GM12892 (cell line): ENCODE results near the gene RPL5.

Experiments
- DNase-seq: peaks from one replicate; pipeline ENCODE4 v3.0.0; 2011; ENCODE audit not compliant: insufficient read length
- FAIRE-seq: peaks from 2 replicates; lab custom pipeline; 2011; peaks lifted over from hg19 to GRCh38; lab: Jason Lieb, UNC
- POLR2A ChIP-seq: IDR thresholded peaks from 2 replicates; pipeline ENCODE4 v1.6.1; 2011; ENCODE audit warnings: low read depth, low read length, control low read depth
- POLR2AphosphoS5 ChIP-seq: IDR thresholded peaks from 2 replicates; pipeline ENCODE4 v1.6.1; 2011; ENCODE audit warnings: low read depth, low read length, control low read depth
- TAF1 ChIP-seq: IDR thresholded peaks from 2 replicates; pipeline ENCODE4 v1.6.1; 2011; ENCODE audit warnings: low read depth, mild to moderate bottlenecking, control low read depth, low read length, borderline replicate concordance

Gene RPL5

DNA sequence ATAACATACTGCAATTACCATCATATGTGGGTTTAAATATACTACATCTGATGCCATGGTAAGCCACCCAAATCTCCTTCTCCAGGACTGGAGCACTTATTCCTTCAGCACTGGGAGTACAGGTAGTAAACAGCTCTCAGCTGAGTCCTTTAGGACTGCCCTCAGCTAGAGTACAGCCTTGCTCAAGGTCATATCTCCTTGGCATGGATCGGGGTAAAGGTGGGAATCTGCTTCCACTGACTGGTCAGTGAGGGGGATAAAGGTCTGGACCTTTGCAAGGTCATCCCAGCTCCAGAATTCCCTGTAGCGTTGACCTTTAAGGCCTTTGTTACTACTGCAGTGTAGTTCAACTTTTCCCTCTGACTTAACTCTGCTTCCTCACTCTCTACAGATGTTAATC is 38.8 kb downstream of the RPL5 start:
- no peak for TF ChIP-seq TAF1
- no peak for TF ChIP-seq POLR2A
- no peak for TF ChIP-seq POLR2AphosphoS5
- DNase-seq (no peak), FAIRE-seq (no peak)

DNA sequence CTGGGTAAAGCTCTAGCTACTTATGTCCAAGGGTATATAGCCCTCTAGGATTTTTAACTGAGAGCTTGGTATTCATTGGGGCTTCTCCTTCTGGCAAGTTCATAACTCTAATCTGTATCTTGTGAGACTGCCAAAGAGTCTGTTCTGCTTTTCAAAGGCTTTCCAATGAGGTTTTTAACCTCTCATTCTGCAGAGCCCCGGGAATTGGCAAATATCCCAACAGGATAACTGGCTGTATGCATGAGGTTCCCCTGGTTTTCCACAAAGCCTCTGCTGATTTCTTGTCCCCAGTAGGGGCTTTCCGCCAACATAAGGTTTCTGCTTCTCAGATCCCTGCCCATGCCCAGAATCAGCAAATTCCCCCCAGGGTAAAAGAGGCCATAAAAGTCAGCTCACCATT is 40.9 kb downstream of the RPL5 start:
- TF ChIP-seq POLR2AphosphoS5 (no peak), POLR2A (no peak), TAF1 (no peak)
- DNase-seq (no peak), FAIRE-seq (no peak)

DNA sequence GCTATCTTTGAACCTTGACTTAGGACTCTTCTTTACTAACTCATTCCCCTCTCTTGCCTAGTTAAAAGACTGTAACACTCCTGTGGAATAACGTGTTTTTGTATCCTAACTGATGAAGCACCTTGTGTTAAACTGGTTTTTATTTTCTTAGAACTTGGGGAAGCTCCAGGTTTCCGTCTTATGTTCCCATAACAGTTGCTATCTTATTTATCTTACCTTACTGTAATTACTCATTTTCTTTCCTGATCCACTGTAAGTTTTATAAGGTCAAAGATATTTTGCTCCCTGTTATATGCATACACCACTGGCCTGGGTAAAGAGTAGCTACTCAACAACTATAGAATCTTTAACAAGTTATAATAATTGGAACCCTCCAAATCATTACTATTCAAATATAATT is 43.1 kb downstream of the RPL5 start:
- no peak for TF ChIP-seq POLR2A
- no peak for TF ChIP-seq TAF1
- TF ChIP-seq POLR2AphosphoS5 = no peak
- FAIRE-seq (no peak), DNase-seq (no peak)

DNA sequence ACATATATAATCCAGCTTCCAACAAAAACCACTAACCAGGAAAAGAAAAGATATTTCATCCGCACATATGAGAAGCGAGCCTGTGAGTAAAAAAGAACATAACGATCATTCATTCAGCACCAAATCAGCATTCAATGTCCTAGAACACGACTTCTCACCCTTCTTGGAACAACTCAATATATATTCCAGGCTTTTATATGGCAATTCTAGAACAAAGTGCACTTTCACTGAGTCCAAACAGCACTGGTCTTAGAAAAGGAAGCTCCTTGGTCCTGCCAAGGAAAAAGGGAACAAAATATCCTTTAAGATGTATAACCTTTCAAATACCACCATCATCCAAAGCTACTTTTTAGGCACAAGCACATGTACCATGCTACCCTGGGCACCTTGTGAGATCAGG is 44.5 kb downstream of the RPL5 start:
- TF ChIP-seq POLR2A (no peak), TAF1 (no peak), POLR2AphosphoS5 (no peak)
- no peak for FAIRE-seq

DNA sequence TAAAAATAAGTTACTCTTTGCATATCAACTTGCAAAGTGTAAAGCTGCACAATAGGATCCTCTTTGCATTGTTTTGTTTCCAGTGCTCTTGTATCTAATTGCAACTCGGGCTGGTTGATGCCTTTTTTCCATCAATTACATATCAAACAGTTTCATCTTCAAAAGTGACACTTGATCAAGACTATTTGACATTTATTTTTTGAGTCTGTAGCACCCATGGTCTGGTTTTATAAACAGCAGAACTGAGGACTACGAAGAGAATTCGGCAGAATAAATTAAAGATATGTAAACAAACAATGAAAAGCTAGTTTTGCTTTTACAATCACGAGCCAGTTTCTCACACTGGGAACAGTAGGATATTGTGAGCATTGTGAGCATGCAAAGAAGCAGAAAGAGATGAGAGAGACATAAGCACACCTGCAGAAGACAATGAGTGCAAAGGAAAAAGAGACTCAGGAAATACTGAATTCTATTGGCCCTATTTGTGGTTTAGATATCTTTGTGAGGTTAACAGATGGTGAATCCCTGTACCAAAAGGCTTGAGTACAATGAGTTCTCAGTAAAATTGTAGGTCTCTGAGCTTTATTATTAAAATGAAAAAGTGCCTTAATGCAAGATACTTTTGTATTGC is 45.4 kb downstream of the RPL5 start:
- TF ChIP-seq POLR2A (no peak), POLR2AphosphoS5 (no peak), TAF1 (no peak)
- DNase-seq (no peak), FAIRE-seq (peak; percentile 57)

More for the DNA sequence above, 44.5 kb downstream of the RPL5 start:
- DNase-seq = no peak

DNA sequence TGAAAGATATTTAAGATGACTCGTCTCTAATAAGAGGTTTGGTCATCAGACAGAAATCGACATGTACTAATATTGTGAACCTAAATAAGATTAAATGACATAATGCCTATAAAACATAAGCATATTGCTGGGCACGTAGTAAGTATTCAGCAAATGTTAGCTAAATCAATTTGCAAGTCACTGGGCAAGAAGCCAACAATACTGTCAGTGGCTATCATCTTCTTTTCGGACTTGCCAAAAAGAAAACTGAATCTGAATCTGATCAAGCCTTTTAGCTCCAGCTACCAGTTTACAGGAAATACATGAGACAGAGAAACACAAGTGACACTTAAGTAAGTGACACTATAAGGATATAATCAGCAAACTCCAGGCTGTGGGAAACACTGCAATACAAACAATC is 46.0 kb downstream of the RPL5 start:
- DNase-seq (no peak), FAIRE-seq (no peak)
- TF ChIP-seq POLR2AphosphoS5 = no peak
- no peak for TF ChIP-seq POLR2A
- TF ChIP-seq TAF1 = no peak

DNA sequence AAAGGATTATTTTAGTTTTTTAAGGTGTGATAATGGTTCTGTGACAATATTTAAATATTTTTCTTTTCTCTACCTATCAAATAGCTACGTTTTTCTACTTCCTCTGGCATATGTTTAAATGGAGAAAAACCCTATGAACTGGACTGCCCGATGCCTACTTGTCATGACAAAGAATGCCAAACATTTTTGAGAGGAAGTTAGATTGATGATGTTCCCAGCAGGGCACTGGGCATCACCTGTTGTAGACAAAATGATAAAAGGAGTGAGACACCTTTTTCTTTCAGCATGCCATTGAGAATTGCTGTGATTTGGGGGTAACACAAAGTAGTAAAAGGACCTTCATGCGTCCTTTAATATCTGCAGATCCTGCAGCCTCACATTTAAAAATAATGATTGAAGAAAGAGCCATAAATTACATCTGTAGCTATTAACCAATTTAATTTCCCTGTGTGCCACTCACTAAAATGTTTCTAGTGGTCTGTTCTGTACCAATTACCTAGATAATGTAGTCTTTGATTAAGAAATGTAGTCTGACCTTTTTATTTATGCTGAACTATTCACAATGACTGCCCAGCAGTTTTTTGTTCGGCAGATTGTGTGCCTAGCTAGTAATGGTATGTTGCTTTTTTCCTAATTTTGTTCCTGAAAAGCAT is 47.6 kb downstream of the RPL5 start:
- DNase-seq (no peak), FAIRE-seq (peak; percentile 64)
- TF ChIP-seq POLR2AphosphoS5 (no peak), POLR2A (no peak), TAF1 (no peak)

DNA sequence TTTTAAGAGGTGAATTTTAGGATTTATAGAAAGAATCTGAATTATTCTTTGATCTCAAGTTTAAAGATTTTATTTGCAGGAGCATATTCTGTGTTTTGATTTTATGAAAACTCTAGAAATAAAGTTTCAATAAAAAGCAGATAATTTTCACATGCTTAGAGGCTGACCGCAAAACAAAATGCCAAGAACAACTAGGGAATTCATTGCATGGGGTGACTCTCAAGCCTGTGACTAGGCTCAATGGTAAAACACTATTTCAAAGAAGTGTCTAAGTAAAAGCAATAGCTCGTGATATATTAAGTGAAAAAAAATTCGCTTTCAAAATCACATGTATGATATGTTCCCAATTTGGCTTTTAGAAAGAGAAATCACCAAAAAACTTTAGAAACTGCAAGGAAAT is 49.6 kb downstream of the RPL5 start:
- no peak for DNase-seq
- TF ChIP-seq TAF1 = no peak
- TF ChIP-seq POLR2AphosphoS5 = no peak
- TF ChIP-seq POLR2A = no peak
- FAIRE-seq = no peak

DNA sequence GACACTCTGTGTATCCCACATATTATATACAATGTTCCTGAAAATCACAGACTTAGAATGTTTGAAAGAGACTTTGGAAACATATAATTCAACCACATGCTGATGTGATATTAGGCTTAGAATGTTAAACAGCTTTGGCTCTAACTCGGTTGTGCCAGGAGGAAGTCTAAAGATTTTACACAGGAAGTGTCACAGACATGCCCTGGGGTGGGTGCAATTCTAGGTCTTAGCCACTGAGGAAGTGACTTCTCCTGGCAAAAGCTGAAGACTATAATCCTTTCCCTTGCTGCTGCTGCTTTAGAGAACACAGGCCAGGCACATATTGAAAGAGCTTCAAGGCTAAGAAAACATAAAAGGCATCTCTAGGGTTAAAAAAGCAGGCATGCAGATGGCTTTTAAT is 51.0 kb downstream of the RPL5 start:
- peak; percentile 30 for FAIRE-seq
- no peak for DNase-seq
- TF ChIP-seq POLR2AphosphoS5 = no peak
- no peak for TF ChIP-seq TAF1
- TF ChIP-seq POLR2A = no peak

DNA sequence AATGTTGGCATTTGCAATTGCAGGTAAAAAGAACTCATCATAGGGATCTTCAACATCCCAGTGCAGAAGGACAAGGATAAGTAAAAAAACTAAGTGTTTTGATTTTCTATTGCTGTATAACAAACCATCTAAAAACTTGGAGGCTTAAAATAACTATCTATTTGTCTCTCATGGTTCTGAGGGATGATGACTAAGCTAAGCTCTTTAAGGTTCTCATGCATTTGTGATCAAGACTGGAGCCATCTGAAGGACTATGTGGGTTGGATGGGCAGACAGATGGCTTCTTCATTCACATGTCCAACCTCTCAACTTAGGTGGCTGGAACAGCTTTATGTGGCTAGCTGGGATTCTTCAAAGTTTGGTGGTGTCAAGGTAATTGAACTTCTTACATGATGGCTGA is 51.5 kb downstream of the RPL5 start:
- TF ChIP-seq TAF1 (no peak), POLR2A (no peak), POLR2AphosphoS5 (no peak)
- DNase-seq (no peak), FAIRE-seq (peak; percentile 40)

DNA sequence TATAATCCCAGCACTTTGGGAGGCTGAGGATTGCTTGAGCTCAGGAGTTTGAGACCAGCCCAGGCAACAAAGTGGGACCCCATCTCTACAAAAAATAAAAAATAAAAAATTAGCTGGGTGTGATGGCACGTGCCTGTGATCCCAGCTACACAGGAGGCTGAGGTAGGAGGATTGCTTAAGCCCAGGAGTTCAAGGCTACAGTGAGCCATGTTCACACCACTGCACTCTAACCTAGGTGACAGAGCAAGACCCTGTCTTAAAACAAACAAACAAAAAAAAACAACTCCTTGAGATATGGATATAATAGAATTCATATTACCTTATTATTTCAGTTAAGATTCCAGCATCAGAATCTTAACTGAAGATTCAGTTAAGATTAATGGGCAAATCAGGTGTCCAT is 52.4 kb downstream of the RPL5 start:
- FAIRE-seq = no peak
- no peak for DNase-seq
- TF ChIP-seq TAF1 = no peak
- no peak for TF ChIP-seq POLR2A
- TF ChIP-seq POLR2AphosphoS5 = no peak

DNA sequence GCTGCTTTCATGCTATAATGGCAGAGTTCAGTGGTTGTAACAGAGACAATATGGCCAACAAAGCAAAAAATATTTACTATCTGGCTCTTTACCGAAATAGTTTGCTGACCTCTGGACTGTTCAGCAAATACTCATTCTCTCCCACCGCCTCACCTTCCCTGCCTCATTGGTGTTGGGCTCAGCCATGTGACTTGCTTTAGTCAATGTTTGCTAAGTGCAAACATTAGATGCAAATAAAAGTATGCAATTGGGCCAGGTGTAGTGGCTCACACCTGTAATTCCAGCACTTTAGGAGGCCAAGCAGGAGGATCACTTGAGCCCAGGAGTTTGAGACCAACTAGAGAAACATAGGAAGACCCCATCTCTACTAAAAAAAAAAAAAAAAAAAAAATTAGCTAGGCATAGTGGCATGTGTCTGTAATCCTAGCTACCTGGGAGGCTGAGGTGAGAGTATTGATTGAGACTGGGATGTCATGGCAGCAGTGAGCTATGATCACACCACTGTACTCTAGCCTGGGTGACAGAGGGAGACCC is 55.1 kb downstream of the RPL5 start:
- DNase-seq (no peak), FAIRE-seq (no peak)
- TF ChIP-seq TAF1 (no peak), POLR2A (no peak)
